ENCODE data around the gene PAPOLA.

The PAPOLA gene

GRCh38 chr14:96586056-96586455 is 83.9 kb downstream of the PAPOLA start:
- no peak for DNase-seq (ENCODE audit: low read depth)

- DNase-seq (ENCODE audit: low read depth), result no peak
These were observed 85.0 kb downstream of the PAPOLA start for GRCh38 chr14:96586921-96587822.

DNA sequence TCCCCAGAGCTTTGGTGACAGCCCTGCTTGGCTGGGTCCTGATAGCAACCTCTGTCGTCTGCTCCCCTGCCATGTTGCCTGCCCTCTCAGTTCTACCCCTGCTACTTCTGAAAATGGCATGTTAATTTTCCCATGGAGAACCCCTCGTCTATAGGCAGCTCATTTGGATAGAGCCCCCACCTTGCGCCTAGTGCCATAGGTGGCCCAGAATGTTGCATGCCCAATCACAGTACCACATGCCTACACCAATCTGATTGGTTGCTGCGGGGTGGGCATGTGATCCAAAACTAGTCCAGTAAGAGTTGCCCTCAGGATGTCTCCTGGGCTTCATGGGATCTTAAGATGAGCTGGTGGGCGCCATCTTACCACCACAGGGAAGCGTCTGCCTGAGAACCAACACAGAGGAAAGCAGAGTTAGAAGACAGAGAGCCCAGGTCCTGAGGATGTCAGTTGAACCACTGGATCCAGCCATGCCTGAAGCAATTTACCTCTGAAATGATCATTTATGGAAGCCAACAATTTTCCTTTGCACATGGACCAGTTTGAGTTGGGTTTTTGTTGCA is 85.7 kb downstream of the PAPOLA start:
- DNase-seq (ENCODE audit: low read depth), result no peak

- DNase-seq (ENCODE audit: low read depth), result no peak
These were observed 86.5 kb downstream of the PAPOLA start for GRCh38 chr14:96588410-96589257.

GRCh38 chr14:96589577-96589976 is 87.4 kb downstream of the PAPOLA start:
- DNase-seq (ENCODE audit: low read depth), result no peak

DNA sequence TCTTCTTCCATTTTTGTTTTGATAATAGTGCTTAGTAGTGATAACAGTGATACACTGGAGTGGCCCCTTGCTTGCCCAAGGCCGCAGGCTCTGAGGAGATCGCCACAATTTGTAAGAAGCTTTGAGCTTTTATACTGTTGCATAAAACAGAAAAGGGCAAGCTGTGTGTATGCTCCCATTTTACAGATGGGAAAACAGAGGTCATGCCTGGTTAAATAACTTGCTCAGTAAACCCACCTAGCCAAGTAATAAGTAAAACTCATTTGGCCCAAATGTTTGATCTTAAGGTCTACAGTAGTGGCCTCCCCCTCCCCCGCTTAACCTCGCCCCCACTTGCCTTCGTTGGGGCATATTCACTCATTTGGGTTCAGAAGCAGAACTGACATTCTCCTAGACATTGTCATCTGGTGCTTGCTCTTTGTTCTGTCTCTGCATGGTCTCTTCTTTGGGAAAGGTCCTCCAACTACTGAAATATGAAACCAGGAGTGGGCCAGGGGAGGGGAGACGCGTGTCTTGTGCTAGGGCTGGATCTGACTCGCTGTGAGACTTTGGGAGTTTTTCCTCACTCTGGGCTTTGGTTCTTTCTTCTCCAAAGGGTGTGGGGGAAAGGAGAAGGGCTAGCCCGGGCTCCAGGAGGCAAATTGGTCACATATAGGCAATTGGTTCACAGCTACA is 88.1 kb downstream of the PAPOLA start:
- no peak for DNase-seq (ENCODE audit: low read depth)

DNA sequence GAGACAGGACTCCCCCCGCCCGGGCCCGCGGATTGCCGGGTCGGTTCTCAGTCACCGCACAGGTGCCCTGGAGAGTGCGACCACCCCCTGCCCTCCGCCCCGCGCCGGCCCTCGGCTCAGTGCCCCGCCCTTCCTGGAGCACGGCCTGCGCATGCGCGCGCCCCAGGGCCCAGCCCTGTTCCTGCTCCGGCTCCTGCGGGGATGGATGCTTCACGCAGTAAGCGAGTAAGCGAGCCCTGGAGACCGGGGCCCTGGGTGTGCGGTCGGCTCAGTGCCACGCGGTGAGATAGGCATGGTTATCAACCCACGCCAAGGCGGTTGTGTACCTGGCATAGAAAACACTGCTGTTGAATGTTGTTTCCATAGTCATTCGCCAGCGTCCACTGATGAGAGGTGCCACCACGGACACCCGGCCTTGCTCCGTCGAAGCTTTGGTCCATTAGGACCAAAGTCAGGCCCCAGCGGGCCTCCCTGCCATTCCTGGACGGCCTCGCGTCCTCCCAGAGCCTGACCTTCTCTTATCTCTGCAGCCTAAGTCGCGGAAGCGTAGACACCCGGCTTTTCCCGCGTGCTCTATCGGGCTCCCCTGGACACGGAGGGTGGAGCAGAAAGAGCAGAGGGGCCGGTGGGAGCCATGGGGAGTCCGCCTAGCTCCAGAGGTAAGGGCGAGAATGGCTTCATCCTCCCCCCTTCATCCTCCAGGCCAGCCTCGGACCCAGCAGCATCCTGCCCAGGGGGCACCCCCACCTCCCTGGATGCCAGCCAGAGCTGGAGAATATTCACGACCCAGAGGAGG is 90.6 kb downstream of the PAPOLA start:
- peak; percentile 24 for DNase-seq (ENCODE audit: low read depth)

DNA sequence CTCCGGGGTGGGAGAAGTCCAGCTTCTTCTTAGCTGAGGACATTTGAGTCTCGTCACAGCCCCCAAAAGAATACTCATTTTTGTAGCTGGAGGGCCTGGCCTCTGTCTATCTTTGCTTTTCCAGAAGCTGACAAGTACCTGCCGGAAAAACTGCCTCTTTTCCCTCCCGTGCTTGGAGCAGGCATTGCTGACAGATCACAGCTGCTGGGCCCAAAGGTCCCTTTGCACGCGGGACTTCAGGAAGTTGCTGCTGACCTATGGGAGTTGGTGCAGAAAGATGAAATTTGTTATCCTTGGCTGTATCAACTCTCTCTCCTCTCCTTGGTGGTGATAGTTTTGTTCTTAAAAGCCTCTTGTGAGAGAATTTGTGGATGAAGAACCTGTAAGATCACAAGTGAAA is 92.8 kb downstream of the PAPOLA start:
- no peak for DNase-seq (ENCODE audit: low read depth)

- no peak for DNase-seq (ENCODE audit: low read depth)
These were observed 95.5 kb downstream of the PAPOLA start for GRCh38 chr14:96597680-96598079.

DNA sequence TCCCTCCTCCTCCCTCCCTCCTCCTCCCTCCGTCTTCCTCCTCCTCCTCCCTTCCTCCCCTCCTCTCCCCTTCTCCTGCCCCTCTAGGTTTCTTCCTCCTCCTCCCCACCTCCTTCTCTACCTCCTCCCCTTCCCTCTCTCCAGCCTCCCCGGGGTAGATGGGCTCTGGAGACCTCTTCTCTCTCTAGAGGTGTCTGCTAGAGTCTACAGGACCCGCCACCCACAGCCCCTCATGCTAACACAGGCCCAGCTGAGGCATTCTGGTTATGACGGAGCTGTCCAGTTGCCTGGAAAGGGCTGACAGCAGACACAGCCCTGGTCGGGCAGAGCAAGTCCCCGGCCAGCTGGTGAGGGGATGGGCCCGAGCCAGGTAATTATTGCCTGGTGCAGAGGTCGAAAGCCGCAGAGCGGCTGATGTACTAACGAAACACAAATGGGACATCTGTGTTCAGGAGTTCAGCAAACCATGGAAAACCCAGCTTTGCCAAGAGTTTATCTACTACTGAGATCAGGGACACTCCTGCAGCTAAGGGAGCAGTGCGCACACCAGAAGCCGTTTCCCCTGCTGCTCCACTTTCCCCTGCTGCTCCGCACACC is 96.2 kb downstream of the PAPOLA start:
- DNase-seq (ENCODE audit: low read depth), result no peak

- no peak for DNase-seq (ENCODE audit: low read depth)
These were observed 96.9 kb downstream of the PAPOLA start for GRCh38 chr14:96599076-96599475.

- DNase-seq (ENCODE audit: low read depth), result no peak
These were observed 100.0 kb downstream of the PAPOLA start for GRCh38 chr14:96602186-96602585.

- no peak for DNase-seq (ENCODE audit: low read depth)
These were observed 101.4 kb downstream of the PAPOLA start for GRCh38 chr14:96603350-96604255.

DNA sequence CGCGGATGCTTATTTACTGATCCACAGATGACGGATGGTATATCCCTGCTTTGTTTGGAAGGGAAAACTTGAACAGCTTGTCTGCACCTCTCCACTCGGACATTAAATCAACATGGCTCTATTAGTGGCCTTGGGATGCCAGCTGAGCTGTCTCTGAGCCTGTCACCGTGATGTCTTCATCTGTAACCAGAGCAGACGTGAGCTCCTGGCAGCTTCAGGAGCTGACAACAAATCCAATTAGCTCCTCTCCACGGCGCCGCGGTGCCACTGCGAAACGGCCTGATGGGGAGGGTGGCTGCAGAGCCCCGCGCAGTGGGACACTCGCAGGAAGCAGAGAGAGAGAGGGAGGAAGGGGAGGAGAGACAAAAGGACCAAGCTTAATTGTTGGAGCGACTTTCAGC is 112.3 kb downstream of the PAPOLA start:
- DNase-seq (ENCODE audit: low read depth), result no peak

DNA sequence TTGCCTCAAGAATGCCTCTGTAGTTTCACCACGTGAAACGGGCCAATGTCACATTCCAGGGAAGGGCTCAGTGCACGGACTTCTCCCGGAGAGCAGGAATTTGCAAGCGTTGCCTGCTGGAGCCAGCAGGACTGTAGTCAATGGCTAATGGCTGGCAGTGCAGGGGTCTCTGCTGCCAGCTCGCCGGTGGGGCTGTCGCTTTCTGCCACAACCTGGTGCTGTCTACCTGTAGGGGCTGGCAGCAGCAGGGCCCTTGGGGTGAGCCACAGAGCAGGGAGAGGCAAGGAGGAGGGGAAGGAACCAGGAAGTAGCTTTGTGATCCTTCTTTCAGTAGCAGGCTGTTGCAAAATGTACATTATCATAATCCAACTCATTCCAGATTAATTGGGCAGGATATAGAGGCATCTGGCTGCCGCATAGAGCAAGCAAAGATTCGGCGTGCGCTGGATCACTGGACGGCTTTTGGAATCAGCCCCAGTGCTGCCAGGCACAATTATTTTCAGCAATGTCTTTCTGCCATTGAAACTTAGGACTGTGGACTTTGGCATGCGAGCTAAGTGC is 114.1 kb downstream of the PAPOLA start:
- no peak for DNase-seq (ENCODE audit: low read depth)

Measured in stimulated activated CD8-positive, alpha-beta memory T cell treated with anti-CD3 and anti-CD28 coated beads, Interleukin-12 subunit alpha, Interleukin-12 subunit beta, amount 100 ng/mL, for 1 hour (primary cell).